Stimulated activated CD4-positive, alpha-beta T cell treated with anti-CD3 and anti-CD28 coated beads, TNF-alpha, amount 100 ng/mL, for 4 hours (primary cell): ENCODE measurements around the gene ITGA5.

Source experiments
- DNase-seq, 3 experiments: peaks; one replicate each; pipeline ENCODE4 v3.0.0-alpha.2; 2020; ENCODE audit warnings: low read depth in 3 of 3

ITGA5 gene

DNA sequence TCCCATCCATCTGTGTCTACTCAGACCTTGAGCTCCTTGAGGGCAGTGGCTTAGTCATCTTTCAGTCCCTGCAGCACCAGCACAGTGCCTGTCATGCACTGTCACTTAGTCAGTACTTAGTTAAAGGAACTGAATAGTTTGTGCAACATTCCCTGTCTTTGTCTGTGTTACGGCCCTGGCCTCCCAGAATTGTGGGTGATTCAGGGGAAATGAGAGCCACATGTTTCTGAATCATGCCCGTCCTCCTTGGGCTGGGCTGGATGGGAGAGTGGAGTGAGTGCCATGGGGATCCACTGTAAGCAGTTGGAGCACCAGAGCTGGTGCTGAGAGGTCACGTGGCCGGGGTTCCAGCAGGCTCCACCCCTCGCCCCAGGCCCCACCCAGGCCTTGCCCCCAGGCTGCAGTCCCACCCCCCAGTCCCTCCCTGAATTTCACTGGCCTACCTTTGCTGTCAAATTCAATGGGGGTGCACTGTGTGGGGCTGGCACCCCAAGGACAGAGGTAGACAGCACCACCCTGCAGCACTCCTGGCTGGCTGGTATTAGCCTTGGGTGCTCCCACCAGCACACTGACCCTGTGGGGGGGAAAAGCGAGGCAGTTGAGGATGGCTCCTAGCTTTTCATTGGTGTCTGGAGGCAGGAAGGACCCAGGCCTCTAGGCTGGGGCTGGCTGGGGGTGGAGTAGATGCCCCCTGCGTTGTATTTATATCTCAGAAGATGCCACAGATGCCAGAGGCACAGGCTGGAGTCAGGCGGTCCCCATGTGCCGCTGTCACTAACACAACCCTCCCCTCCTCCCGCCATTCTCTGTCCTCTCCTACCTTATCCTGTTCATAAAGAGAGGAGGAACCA is 7.5 kb downstream of the ITGA5 start:
- DNase-seq, result peak in 1 of 3 experiments; percentile 36

DNA sequence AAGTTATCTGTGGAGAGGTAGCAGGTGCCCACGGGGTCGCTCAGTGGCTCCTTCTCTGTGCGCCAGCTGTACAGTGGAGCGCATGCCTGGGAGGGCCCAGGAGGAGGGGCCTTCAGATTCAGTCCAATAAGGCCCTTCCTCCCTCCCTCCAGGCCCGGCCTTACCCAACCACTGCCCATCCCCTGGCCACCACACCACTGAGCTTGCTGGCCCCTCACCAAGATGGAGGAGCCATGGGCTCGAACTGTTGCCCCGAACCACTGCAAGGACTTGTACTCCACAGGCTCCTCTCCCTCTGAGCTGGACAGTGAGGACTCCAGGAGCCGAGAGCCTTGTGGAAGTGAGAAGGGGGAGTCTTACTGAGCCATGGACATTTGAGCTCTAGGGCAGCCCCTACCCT is 9.8 kb downstream of the ITGA5 start:
- no peak for DNase-seq

- no peak for DNase-seq
Observed at GRCh38 chr12:54407183-54407905, 11.7 kb downstream of the ITGA5 start.

- no peak for DNase-seq
Observed at GRCh38 chr12:54405573-54405972, 13.5 kb downstream of the ITGA5 start.

DNA sequence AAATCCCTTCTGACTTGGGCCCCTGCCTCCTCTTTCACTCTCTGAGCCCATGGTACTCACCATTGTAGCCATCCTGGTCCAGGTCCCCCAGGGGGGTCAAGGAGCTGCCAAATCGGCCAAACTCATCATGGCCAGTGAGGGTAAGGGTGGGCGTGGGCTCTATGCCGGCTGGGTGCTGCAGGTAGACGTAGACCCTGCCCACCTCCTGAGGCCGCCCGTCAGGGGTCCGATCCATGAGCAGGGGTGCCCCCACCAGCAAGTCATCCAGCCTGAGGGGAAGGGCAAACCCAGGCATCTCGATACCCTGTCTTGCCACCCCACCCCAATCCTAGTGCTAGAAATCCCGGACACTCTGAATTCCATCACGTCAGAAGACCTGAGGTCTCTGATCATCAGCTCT is 14.0 kb downstream of the ITGA5 start:
- no peak for DNase-seq

GRCh38 chr12:54404061-54405004 is 14.7 kb downstream of the ITGA5 start:
- peak in 1 of 3 experiments; percentile 45 for DNase-seq

DNA sequence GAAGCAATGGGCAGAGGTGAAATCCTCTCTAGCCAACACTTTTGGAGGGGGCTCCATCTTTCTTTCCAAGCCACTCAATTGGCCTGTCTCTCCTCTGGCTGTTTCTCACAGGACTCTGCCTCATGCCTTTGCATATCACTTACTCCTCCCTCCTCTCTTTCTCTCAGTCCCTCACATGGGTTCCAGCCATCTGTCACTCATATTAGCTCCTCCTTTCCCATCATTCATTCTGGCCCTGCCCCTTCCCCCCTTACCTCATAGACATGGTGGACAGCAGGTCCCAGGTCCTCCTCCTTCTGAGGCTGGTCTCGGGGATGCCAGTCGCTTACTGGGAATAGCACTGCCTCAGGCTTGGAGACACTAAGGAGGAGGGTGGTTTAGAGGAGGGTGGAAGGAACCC is 17.9 kb downstream of the ITGA5 start:
- DNase-seq, result no peak

DNA sequence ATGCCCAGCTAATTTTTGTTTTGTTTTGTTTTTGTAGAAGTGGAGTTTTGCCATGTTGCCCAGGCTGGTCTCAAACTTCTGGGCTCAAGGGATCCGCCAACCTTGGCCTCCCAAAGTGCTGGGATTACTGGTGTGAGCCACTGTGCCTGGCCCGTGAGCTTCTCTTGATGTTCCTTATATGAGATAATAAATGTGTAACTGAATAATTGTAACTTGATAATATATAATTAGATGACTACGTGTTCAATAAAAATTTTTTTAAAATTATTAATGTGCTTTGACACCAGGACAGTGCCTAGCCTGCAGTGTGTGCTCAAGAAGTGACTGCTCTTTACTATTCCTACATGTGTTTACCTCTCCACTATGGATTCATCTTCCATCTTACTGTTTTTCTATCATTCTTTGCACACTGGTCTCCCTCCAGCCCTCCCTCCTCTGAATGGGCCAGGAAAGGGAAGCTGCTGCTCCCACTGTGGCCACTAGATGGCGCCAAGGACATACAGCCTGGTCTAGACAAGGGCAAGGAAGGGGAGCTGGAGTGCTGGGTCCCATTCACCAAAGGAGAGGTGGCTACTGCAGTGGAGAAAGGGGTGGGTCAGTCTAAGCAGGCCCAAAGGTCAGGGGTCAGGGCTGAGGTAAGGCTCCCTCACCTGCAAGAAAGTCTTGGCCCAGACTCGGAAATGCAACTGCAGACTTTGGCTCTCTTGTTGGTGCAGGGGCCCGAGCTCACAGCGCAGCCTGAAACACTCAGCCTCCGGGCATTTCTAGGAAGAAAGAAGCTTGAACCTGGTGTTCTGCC is 19.9 kb downstream of the ITGA5 start:
- DNase-seq, result peak; percentile 74 to 81 (median 78)

GRCh38 chr12:54398218-54398617 is 20.8 kb downstream of the ITGA5 start:
- DNase-seq, result no peak

DNA sequence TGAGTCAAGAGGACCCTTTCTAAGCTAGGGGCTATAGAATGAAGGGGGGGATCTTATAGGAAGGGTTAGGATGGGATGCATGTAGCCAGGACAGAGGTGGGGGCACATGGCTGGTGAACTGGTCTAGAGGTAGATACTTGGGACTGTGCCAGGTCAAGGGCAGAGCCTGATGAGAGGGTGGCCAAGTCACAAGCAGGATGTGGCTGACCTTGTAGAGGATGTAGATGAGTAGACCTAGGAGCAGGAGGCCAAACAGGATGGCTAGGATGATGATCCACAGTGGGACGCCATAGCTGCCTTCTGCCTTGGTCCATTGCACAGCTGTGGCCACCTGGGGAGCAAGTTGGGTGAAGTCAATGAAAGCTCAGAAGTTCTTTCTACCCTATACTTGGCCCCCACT is 21.9 kb downstream of the ITGA5 start:
- DNase-seq, result no peak

GRCh38 chr12:54395545-54395944 is 23.5 kb downstream of the ITGA5 start:
- no peak for DNase-seq

GRCh38 chr12:54394986-54395385 is 24.1 kb downstream of the ITGA5 start:
- DNase-seq, result no peak

DNA sequence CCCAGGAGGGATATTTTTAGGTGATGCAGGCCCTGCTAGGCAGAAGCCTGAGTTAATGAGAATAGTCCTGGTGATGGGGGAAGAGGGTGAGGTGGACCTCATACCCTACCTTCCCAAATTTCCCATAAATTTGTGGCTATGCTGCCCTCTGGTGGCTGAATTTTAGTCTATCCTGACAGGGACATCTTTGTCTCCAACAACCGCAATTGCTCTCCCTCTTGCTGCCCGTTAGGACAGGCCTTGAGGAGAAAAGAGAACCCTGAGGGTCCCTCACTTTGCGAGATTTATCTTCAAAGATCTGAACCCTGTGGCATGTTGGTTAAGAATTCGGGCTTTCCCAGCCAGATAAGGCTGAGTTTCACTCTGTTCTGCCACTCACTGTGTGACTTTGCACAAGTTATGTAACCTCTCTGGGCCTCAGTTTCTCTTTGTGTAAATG is 24.8 kb downstream of the ITGA5 start:
- no peak for DNase-seq

GRCh38 chr12:54393743-54394142 is 25.3 kb downstream of the ITGA5 start:
- no peak for DNase-seq

GRCh38 chr12:54393207-54393609 is 25.9 kb downstream of the ITGA5 start:
- no peak for DNase-seq

- DNase-seq, result no peak
Observed at GRCh38 chr12:54392485-54393206, 26.4 kb downstream of the ITGA5 start.

DNA sequence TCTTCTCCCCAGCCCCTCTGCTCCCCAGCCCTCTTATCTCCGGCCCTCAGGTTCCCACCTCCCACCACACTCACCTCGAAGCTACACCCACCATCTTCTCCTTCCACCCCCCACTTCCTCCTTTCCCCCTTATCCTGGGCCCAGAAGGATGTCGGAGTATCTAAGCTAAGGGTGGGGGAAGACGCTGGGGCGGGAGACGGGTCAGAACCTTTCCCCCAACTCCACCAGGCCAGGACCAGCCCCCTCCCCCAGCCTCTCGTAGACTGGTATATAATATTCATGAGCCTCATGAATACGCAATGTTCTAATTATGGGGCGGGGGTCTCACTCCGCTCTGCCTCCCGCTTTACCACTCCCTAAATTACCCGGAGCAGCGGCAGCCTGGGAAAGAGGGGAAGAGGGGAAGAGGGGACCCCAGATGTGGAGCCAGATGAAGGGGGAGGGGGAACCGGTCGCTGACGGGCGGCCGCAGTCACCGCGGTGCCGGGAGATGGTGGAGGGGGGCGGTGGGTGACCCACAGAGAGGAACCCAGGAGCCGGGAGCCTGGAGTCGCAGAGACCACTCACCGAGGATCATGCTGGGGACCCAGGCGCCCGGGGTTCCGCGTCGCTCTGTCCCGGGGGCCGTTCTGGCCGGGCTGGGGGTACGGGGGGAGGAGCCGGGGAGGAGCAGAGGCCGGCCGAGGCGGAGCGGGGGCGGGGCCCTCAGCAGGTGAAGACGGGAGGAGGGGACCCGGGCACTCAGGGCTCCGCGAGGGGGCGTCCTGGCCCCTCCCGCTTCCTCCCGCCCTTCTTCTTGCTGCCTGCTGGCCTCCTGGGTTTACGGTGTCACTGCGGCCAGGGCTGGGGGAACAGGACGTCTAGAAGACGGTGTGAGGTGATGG is 28.2 kb downstream of the ITGA5 start:
- DNase-seq, result peak; percentile 52 to 54 (median 53)

DNA sequence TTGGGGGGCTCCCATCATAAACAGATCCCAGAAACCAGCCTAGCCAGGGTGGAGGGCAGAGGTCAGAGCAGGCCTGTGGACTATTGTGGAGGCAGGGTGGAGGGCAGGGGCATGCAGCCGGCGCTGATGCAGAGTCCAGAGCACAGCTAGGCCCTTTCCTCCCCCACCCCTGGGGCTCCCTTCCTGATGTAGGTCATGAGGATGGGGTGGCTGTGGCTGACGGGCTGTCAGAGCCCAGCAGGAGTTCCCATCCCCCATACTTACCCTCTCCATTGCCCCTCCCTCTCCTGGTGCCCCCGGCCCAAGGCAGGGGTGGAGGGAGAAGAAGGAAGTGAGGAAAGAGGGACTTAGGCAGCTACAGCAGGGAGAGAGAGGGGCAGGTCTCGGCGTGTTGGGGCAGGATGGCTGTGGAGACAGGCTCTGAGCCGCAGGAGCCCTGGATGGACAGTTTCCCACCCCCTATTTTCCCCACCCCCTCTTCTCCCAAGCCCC is 28.8 kb downstream of the ITGA5 start:
- DNase-seq, result no peak

- DNase-seq, result no peak
Observed at GRCh38 chr12:54389607-54390175, 29.4 kb downstream of the ITGA5 start.
